ENCODE results near the gene PKM. TPM values are rescaled to one million over a fixed set of nuclear protein-coding genes. Genes with fewer than 3 reads are reported as not detected.
"Not testable (repeated sequence)": the region's sequence is repeated elsewhere in the genome, so short reads cannot be mapped to it uniquely, and the experiment has no call there.

PKM gene
- total RNA-seq, 1 donor from 2014 or later, result 573 TPM

DNA sequence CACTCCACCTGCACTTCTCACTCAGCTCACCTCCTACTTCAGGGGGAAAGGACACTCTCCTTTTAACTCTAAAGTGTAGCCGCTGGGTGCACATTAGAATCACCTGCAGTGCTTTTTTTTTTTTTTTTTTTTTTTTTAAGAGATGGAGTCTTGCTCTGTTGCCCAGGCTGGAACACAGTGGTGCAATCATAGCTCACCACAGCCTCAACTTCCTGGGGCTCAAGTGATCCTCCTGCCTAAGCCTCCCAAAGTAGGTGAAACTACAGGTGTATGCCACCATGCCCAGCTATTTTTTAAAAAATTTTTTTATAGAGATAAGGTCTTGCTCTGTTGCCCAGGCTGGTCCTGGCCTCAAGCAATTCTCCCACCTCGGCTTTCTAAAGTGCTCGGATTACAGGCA, 54.2 kb downstream of the PKM start:
- no peak for DNase-seq (ENCODE audit: low read depth in 2 of 2)

DNA sequence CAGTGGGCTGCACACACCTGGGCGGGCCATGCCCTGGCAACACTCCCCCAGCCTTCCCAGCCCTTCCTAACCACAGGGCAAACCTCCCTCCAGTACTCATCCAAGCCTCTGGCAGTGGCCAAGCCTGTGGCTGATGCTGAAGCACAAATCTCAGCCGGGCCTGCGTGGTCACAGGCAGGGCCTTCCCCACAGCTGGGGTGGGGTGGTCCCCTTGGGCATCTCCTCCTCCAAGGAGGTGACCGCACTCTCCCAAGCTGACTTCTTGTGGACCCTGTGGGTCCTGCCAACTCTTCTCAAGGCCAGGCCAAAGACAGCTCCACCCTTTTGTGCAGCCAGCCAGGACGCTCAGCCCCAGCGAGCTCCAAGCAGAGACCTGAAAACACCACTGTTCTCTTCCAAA, 54.8 kb downstream of the PKM start:
- no peak for DNase-seq (ENCODE audit: low read depth in 2 of 2)

DNA sequence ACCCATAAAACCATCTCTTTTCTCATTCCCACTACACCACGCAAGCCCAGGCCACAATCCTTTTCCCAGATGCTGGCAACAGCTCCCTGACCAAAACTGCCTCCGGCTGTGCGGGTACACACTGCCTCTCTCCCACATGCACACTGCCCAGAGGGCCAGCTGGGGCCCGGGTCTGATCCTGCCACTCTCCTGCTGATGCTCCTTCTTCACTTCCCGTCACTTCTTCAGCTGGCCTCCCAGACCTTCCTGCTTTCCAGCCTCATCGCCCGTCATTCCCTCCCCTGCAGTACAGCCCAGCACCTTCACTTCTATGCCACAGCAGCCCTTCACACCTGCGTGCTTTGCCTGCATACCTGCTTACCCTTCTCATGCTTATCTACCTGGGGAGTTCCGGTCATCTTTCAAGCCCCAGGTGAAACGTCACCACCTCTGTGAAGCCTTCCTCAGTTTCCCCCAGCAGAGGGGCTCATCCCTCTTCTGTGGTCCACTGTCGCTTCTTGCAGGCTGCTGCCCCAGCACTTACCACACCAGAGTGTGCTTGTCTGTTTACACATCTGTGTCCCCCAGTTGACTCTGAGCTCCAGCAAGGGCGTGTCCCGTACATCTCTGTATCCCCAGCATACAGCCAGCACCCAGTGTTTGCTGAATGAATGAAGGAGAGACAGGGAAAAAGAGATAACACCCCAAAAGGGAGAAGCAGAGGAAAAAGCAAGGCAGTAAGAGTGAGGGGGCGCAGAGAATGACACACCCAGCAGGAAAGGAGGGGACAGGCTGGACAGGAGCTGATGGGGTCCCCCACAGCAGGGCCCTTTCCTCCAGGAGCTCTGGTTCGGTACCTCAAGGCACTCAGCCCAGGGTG, 55.6 kb downstream of the PKM start:
- DNase-seq (ENCODE audit: low read depth in 2 of 2), result no peak

DNA sequence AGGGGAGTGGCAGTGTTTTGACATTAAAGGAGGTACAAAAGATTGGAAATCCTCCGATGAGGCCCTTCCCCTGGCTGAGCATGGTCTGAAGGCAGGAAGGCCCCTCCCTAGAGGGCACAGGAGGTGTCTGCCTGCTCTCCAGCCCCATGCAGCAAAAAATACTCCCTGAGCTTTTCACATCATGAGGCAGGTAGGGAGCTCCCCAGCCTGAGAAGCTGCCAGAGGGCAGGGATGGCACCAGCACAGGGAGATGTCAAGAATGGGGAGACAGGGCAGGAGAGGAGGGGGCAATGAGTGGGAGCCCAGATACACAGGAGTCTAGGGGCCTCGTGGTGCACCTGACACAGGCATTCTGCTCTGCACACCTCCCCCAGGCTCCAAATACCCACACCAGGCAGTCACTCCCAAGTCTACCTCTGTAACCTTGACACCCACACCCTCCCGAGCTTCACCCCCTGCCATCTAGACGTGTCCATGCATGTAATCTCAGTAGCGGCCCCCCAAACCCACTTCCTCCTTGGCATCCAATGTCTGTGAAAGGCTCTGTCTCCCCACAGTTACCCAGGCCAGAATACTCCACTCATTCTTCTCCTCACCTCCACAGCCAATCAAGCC, 56.3 kb downstream of the PKM start:
- DNase-seq (ENCODE audit: low read depth in 2 of 2), result no peak

DNA sequence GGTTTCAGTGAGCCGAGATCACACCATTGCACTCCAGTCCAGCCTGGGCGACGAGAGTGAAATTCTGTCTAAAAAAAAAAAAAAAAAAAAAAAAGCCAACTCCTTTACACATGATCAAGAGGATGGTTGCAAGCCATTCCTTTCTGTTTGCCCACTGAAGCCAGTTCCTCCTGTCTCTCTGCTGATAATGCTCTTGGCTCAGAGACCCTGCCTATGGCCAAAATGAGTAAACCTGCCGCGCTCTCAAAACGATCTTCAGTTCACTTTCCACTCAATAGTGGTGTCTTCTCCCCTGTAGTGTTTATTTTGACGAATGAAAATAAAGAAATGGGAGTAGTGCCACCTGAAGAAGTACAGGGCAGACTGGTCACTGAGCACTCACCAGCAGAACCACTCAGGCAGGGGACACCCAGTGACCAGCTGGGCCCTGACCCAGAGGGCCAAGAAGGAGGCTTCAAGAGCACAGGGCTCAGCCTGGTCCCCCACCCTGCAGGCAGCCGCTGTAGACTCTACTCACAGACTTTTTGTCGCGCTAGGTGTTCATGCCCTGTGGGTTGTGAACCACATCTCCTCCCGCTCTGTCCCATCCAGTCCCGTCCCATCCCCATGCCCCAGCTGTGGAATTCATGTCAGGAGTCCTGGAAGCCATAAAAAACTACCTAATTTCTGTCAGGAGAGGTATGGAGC, 57.0 kb downstream of the PKM start:
- DNase-seq (ENCODE audit: low read depth in 2 of 2), result no peak

DNA sequence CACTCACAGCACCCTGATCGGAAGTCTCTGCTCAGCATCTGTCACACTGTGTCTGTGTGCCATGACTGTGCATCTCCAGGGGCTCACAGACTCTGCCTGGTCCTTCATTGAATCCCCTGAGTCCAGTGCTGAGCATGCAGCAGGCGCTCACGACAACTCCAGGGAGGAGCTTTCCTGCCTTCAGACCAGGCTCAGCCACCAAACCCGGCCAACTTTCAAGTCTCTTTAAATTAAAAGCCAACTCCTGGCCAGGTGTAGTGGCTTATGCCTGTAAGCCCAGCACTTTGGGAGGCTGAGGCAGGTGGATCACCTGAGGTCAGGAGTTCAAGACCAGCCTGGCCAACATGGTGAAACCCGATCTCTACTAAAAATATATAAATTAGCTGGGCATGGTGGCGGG, 57.6 kb downstream of the PKM start:
- no peak for DNase-seq (ENCODE audit: low read depth in 2 of 2)

DNA sequence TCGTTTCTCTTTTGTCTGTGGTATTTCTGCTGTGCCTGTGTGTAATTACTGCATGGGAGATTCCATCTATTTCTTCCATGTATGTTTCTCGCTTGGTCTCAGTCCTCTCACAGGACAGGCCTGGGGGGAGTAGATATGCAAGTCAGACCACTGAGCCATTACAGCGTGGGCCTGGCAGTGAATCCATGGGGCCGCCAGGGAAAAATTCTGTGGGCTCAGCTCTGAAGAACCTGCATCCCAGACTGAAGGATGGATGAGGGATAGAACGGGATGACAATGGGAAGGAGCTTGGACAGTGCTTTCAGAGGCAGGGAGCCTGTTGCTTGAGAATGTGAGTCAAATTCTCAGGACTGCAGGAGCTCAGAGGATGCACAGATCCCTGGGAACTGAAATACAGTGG, 58.2 kb downstream of the PKM start:
- no peak for DNase-seq (ENCODE audit: low read depth in 2 of 2)

DNA sequence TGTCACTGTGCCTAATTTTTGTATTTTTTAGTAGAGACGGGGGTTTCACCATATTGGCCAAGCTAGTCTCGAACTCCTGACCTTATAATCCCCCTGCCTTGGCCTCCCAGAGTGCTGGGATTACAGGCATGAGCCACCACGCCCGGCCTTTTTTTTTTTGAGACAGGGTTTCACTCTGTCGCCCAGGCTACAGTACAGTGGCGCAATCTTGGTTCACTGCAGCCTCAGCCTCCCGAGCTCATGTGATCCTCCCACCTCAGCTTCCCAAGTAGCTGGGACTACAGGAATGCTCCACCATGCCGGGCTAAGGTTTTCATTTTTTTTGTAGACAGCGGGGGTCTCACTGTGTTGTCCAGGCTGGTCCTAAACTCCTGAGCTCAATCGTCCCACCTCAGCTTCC, 59.0 kb downstream of the PKM start:
- DNase-seq (ENCODE audit: low read depth in 2 of 2), result not testable (repeated sequence)

DNA sequence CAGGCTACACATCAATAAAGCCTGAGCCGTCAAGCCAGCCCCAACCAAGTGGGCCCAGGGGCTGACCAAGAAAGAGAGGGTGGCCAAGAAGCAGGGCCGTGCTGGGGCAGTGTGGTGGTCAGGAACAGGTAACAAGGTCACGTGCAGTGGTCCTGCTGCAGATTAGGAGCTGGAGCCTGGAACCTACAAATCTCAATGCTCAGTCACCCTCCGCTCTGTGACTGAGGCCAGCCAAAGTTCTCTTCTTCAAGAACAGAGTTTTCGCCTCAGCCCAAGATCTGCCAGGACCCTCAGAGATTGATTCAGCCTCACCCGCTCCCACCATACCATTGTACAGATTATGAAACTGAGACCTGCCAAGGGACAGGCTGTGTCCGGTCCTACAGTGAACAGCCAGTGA, 60.3 kb downstream of the PKM start:
- no peak for DNase-seq (ENCODE audit: low read depth in 2 of 2)

DNA sequence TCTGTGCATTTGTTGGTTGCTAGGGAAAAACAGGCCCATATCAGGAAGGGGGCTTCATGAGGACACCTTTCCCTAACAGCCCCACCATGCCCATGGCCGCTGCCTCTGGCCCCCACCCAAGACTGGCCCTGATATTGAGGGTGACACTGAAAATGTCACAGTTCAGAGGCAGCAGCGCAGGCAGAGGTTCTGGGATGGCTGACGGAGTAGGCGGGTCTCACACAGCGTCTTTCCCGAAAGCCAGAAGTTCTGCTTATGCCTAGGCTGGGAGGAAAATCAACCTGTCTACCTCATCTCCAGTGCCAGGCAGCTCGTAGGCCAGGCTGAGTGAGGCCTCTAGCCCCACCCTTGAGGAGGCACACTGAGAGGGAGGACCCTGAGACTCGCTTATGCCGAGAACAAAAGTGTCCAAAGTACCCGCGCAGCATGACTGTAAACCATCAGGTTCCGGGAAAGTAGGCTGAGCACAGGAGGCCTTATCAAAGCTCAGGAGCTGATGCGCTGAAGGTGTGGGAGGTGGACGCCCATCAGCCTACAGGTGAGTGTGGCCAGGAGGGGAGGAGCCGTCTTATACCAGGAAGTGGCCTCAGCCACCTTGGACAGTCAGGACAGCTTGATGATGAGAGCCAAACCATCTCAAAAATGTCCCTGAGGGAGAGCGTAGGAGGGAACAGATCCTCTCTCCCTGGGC, 60.9 kb downstream of the PKM start:
- DNase-seq (ENCODE audit: low read depth in 2 of 2), result no peak

DNA sequence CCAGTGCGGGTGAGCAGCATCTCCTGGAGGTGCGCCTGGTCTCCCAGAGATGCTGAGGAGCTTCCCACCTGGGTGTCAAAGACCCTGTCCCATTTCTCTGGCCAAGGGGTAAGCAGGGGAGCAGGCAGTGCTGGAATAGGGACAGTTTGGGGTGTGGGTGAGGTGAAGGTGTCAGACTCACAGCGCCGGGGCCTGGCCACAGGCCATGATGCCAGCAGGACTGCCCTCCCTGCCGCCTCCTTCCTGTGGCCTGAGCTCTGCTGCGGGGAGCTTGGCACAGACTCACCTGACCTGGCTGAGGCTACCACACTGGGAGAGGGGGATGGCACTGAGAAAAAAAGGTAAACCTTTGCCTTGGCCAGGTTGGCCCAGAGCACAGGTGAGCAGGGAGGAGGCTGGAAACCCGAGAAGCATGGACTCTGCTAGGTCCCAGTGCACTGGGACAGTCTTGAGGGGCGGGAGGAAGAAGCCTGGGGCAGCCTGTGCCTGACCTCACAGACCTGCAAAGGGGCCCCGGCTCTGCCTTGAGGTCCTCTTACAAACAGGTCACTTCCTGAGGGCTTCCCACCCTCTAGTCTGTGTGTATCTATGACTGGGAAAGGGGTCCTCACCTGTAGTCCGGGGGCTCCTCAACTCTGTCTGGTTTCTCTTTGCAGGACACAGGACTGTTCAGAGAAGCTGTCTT, 61.6 kb downstream of the PKM start:
- no peak for DNase-seq (ENCODE audit: low read depth in 2 of 2)

DNA sequence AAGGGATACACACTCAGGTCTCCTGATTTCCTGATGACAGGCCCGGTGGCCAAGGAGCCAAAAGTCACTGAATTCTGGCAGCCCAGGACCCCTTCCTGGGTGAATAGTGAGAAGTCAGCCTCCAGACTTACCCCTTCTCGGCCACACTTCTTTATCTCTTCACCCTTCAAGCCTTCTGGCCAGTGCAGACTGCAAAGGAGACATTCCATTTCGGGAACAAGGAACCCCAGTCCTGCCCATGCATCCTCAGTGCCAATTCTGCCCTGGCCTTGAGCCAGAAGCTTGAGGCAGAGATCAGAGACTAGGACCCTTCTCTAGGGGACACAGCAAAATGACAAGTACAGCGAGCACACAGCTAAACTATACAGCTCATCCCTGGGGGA, 62.2 kb downstream of the PKM start:
- no peak for DNase-seq (ENCODE audit: low read depth in 2 of 2)

DNA sequence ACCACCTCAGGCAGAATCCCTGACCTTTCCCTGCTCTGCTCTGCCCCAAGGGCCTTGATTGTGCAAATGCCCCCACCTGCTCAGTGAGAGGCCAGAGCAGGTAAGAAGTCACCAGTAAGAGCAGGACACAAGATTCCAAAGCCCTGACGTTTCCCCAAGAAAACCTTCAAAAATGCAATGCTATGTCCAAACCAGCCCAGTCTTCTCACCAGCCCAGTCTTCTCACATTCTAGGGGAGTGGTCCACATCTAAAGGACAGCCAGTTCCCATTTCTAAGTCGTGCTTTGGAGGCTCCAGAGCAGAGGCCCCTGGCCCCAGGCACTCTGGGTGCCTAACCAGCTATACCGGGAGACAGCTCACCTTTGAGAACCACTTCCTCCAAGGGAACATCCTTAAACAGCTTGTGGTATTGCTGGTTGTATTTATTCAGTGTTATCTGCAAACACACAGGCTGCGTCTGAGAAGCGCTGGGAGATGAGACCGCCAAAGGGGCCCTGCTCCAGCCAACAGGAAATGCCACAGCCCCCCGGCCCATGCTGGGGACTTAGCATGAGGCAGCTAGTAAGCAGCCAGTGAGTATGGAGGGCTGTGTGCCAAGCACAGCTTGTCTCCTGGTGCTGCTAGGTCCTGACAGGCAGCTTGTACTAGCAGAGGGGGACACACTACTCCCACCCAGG, 62.7 kb downstream of the PKM start:
- no peak for DNase-seq (ENCODE audit: low read depth in 2 of 2)

DNA sequence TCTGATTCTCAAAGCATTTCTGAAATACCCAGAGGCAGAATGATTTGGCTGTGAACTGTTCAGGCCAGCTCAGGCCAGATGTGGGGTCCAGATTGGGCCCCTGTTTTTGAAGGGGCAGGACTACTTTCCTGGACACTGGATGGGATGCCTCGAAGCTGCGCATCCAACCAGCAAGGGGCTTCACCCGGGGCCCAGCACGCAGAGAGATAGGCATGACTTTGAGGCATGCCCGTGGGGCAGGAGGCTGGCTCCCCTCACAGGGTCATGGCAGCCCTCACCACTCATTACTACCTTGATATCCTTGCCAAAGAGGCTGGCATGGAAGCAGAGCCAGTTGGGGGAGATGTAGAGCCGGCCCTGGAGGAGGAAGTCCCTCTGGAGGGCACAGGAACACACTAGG, 63.5 kb downstream of the PKM start:
- no peak for DNase-seq (ENCODE audit: low read depth in 2 of 2)

DNA sequence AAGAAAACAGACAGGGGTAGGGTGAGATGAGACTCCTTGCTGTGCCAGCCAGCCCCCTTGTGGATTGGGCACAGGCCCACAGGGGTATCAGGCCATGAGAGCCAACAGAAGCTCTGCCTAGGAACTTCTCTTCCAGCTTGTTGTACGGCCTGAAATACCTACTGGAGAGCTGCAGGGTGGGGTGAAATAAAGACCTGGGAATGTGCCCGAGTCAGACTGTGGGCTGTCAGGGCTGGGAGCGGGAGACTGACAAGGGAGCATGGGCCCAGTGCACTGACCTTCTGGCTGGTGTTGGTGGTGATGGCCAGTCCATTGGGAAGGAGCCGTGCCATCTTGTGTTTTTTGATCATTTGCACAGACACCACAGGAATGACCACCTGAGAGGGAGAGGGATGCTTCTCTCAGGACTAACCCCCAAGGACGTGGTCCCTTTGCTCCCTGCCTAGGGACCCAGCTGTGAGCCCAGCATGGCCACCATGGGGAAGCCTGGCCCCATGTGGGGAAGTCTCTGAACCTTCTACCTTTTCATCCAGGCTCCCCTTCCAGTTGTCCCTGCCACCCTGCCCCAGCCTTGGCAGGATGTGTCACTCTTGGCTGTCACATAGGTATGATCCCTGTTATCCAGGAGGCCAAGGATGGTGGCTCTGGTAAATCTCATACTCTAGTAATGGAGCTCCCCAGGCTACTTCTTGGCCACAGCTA, 64.1 kb downstream of the PKM start:
- no peak for DNase-seq (ENCODE audit: low read depth in 2 of 2)

DNA sequence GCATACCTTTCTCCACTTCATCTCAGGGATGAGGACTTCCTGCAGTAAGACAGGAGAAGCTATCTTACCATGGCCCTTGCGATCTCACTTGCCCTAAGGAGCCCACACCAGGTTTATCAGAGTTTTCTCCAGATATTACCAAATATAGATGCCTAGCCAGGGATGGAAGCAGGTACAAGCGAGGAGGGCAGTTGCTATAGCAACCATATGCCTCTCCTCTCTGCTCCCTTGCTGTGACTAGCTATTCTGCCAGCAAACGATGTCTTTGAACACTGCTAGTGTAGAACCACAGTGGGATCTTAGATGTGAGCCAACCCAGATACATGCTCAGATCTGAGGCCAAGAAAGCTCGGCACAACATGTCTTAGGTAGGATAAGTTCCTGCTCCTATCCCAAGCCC, 67.3 kb downstream of the PKM start:
- no peak for DNase-seq (ENCODE audit: low read depth in 2 of 2)

DNA sequence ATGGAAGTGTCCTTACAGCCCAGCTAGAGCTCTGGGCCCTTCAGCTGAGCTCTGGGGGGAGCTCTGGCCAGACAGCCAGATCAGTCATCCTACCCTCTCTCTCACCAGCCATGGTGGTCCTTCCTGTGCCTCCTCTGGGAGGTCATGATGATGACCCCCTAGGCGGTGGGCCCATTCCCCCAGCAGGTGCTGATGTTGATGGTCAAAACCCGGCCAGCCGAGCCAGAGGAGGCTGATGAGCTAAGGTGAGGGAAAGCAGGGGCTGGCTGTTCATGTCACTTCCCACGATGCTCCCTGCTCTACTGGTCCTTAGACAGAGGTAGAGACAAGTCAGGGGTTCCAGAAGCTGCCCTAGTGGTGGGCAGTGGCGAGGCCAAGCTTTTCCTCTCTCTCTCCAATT, 68.4 kb downstream of the PKM start:
- no peak for DNase-seq (ENCODE audit: low read depth in 2 of 2)

DNA sequence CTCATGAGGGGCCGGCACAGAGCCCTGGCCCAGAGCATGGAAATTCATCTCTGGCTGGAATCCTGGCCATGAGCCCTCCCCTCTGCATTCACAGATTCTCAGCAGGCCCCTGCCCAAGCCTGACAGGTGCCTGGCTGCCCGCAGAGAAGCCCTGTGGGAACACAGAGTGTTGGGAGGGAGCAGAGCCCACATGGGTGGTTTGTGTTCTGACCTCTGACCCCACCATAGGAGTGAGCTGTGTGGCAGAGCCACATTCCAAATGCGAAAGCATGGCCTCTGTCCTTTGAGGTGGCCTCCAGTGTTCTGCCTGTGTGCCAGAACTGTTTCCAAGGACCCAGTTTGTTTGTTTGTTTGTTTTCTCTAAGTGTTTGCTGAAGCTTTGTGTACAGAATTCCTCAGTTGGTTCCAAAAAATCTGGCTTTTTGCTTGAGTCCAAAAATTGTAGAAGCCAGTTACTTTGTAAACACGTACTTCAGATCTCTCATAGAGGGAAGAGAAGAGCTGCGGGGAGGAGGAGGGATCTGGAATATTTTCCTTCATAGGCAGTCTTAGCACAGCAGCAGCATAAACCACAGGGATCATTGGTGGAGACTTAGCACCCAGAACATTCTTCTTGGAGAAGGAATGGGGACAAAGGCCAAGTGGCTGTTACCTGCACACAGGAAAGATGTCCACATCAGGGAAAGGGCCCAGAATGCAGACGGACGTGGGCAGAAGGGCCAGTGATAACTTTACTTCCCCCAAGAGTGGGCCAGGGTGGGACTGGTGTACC, 69.4 kb downstream of the PKM start:
- no peak for DNase-seq (ENCODE audit: low read depth in 2 of 2)

DNA sequence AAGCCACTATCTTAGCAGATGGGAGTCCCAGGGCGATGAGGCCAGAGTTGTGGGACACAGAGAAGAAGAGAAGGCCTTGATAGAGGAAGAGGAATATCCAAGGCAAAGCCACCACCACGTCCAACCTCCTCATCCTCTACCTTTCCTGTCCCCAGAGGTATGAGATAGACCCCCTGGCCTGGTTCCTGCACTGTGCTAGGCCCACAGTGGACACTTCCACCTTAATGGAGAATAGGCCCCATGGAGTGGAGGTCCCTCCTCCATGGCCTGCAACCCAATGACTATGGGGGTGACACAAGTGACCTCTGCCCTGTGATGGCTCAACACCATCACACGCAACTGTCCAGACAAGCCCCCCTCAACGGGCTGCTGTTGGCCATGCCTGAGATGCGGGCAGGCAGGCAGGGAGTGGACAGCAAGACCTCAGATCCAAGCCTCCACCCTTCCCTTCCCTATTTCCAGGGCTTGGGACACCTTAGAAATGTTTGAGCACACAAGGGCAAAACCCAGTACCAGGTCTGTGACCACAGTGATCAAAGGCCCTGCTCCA, 70.2 kb downstream of the PKM start:
- no peak for DNase-seq (ENCODE audit: low read depth in 2 of 2)

All from lung microvascular endothelial cell (primary cell).